ENCODE measurements around the gene DNAAF5. TPM values are rescaled to one million over a fixed set of nuclear protein-coding genes. Genes with fewer than 3 reads are reported as not detected.

DNAAF5 gene
- total RNA-seq, 1 donor from 2014 or later = 15.8 TPM

DNA sequence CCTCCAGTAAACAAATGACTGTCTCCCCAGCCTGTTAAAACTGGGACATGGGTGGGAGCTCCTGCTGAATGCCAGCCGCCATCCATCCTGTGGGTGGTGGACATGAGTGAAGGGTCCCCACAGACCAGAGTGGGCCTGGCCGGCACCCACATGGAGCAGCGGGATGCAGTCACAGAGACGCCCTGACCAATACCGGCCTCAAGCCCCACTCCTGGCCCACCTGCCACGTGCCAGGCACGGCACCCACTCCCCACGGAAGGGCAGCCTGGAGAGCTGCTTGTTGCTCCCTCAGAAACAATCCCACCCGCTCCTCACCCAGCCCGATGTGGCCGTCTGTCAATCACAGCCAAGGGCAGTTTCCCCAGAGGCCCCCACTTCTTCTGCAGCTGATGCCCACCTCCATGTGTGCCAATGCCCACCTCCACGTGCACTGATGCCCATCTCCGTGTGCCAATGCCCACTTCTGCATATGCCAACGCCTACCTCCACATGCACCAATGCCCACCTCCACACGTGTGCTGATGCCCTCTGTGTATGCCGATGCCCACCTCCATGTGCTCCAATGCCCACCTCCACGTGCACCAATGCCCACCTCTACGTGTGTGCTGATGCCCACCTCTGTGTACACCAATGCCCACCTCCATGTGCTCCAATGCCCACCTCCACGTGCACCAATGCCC, 42.8 kb upstream of the DNAAF5 start:
- H3K27me3 ChIP-seq = no peaks in the 10 kb centered on the region
- no peak overlapping the region for H3K27ac ChIP-seq
- ATAC-seq = peak; percentile 14
- TF ChIP-seq, protein P1, sequence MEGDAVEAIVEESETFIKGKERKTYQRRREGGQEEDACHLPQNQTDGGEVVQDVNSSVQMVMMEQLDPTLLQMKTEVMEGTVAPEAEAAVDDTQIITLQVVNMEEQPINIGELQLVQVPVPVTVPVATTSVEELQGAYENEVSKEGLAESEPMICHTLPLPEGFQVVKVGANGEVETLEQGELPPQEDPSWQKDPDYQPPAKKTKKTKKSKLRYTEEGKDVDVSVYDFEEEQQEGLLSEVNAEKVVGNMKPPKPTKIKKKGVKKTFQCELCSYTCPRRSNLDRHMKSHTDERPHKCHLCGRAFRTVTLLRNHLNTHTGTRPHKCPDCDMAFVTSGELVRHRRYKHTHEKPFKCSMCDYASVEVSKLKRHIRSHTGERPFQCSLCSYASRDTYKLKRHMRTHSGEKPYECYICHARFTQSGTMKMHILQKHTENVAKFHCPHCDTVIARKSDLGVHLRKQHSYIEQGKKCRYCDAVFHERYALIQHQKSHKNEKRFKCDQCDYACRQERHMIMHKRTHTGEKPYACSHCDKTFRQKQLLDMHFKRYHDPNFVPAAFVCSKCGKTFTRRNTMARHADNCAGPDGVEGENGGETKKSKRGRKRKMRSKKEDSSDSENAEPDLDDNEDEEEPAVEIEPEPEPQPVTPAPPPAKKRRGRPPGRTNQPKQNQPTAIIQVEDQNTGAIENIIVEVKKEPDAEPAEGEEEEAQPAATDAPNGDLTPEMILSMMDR (IDR thresholded peaks at IDR 0.05) = no peak
- H3K9me3 ChIP-seq = peaks cover 13% of the 10 kb centered on the region
- no peaks in the 10 kb centered on the region for H3K4me1 ChIP-seq
- no peaks in the 10 kb centered on the region for H3K36me3 ChIP-seq
- no peak overlapping the region for H3K4me3 ChIP-seq
- intact Hi-C loops (cut with DNase I) = no loop called here
- peak; percentile 56 for DNase-seq

DNA sequence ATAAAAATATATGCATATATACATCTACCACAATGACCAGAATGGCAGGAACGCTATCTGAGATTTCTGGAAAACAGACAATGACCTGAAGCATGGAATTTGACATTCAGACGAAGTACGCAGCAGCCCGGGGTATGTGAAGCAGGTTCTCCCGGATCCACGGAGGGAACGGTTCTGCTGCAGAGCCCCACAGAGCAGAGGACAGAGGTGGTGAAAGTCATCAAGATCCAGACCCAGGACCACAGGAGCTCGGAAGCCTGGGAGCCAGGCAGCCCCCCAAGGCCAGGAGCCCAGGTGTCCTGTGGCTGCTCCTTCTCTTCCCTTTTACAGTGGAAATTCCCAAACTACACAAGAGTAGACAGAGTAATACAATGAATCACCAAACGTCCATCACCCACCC, 42.1 kb upstream of the DNAAF5 start:
- DNase-seq = peak; percentile 31

DNA sequence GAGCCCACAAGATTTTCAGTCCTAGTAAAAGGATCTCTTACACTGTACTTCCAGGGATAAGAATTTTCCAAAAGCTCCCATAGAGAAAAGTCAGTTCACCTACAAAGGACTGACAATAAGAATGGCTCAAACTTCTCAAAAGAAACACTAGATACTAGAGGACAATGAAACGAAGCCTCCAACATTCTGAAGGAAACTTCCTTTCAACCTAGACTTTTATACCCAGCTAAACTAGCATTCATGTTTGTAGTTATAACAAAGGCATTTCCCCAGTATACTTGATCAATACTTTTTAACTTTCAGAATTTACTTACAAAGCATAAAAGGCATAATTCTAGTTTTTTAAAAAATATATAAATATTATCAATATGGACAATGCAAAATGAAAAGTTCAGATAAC, 41.0 kb upstream of the DNAAF5 start:
- DNase-seq (no peak), ATAC-seq (no peak)
- Histone ChIP-seq H3K9me3 (peaks cover 18% of the 10 kb centered on the region), H3K36me3 (no peaks in the 10 kb centered on the region), H3K27ac (no peak overlapping the region), H3K4me3 (no peak overlapping the region), H3K4me1 (no peaks in the 10 kb centered on the region), H3K27me3 (no peaks in the 10 kb centered on the region)
- TF ChIP-seq, protein P1 (IDR thresholded peaks at IDR 0.05) = no peak
- intact Hi-C loops (cut with DNase I) = no loop called here

More for the DNA sequence above, 42.1 kb upstream of the DNAAF5 start:
- no peak overlapping the region for H3K27ac ChIP-seq
- H3K4me3 ChIP-seq = no peak overlapping the region
- no peak for ATAC-seq
- TF ChIP-seq, protein P1 (IDR thresholded peaks at IDR 0.05) = no peak
- H3K9me3 ChIP-seq = peaks cover 18% of the 10 kb centered on the region
- H3K4me1 ChIP-seq = no peaks in the 10 kb centered on the region
- intact Hi-C loops (cut with DNase I) = no loop called here
- H3K36me3 ChIP-seq = no peaks in the 10 kb centered on the region
- no peaks in the 10 kb centered on the region for H3K27me3 ChIP-seq

DNA sequence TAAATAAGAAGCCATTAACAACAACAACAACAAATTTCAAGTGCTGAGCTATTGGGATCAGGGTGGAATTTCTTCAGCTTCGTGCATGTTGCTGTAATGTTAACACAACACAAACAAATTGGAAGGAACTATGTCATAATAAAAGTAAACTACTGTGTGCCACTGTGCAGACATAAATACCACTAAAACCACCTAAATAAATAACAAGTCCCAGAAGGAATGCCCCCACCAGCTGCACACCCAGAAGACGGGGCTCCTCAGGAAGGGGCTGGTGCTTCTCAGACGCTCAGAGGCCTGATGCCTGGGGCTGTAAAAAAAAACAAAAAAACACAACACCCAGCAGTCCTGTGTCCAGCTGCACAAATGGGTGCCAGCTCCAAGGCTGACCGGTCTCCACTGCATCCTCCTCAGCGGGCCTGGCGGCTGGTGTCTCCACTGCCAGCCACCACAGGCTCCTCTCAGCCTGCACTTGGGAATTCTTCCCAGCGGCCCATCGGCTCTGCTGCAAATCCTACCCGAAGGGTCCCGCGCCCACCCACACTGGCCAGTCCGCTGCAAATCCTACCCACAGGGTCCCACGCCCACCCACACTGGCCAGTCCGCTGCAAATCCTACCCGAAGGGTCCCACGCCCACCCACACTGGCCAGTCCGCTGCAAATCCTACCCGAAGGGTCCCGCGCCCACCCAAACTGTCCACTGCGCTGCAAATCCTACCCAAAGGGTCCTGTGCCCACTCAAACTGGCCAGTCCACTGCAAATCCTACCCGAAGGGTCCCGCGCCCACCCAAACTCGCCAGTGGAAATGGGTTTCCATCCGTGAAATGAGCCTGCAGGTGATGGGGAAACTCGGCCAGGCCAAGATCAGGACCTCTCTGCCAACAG, 35.8 kb upstream of the DNAAF5 start:
- peak; percentile 30 for DNase-seq
- peaks cover 18% of the 10 kb centered on the region for H3K9me3 ChIP-seq
- intact Hi-C loops (cut with DNase I) = no loop called here
- ATAC-seq = no peak
- no peaks in the 10 kb centered on the region for H3K27me3 ChIP-seq
- no peaks in the 10 kb centered on the region for H3K36me3 ChIP-seq
- H3K4me1 ChIP-seq = no peaks in the 10 kb centered on the region
- TF ChIP-seq, protein P1 (IDR thresholded peaks at IDR 0.05) = no peak
- H3K27ac ChIP-seq = no peak overlapping the region
- no peak overlapping the region for H3K4me3 ChIP-seq

DNA sequence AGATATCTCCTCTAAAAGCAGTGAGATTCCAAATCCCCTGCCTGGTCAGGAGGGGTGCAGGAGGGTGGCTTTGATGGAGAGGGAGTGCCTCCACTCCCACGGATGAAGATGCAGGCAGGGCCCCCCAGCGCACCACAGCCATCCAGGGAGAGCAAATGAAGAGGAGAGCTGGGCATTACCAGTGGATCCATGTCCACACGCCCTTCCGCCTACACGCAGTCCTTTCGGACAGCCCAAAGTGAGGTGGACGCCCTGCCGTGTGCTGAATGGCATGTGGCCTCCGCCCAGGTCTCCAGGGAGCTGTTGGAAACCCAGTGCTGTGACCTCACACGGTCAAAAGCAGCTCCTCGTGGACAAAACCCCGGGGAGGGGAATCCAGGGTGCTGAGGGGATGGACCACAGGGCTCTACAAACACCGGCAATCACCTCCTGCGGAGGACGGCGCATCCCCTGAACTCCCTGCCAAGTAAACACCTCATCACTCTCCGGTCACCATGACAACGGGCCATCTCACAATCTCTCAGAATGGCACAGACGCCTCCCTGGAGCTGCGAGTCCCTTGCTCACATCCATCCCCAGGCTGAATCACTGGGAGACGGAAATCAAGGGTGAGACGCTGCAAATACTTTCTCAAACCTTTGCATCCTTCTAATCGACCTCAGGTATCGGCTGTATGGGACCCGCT, 35.0 kb upstream of the DNAAF5 start:
- intact Hi-C loops (cut with DNase I) = no loop called here
- ATAC-seq = no peak
- no peak overlapping the region for H3K4me3 ChIP-seq

More for the DNA sequence above, 35.0 kb upstream of the DNAAF5 start:
- no peaks in the 10 kb centered on the region for H3K36me3 ChIP-seq
- no peaks in the 10 kb centered on the region for H3K4me1 ChIP-seq
- peaks cover 15% of the 10 kb centered on the region for H3K9me3 ChIP-seq
- H3K27ac ChIP-seq = no peak overlapping the region
- peak; percentile 47 for DNase-seq
- TF ChIP-seq, protein P1 (IDR thresholded peaks at IDR 0.05) = no peak
- H3K27me3 ChIP-seq = no peaks in the 10 kb centered on the region

All from upper lobe of right lung (tissue), 1 donor.